ENCODE data around the gene STRC. TPM values are rescaled to one million over a fixed set of nuclear protein-coding genes. Genes with fewer than 3 reads are reported as not detected.
"Not testable (repeated sequence)": the region's sequence is repeated elsewhere in the genome, so short reads cannot be mapped to it uniquely, and the experiment has no call there.

STRC gene
- total RNA-seq (1 to 10 TPM in 1 of 7 donors, under 1 TPM in 6; 0.37 to 1.2 (median 0.79) TPM), polyA plus RNA-seq (1 to 10 TPM in 1 of 3 donors, under 1 TPM in 2; 0.41 to 1.9 (median 0.90) TPM)
- long read RNA-seq, donor 1, result 0 reads
- long read RNA-seq, donor 2, result 0 reads

DNA sequence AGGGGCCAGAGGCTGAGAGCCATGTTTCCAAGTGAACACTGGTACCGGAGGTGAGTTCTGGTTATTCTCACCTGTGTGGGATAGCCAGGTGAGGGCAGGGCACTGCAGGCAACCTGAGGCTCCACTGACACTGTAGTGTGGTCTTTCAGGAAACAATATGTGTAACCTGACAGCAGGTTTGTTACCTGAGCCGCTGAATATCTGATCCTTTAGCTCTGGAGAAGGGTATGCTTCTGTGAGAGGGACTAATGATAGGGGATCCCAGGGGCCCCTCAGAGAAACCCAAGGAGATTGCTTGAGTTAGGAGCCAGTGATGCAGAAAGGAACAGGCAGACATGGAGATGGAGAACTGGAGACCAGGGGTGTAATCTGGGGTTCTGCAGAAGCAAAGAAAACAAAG is at the start of gene STRC:
TSS of gene STRC (minus strand) at position 101 of the 400 bp plus-strand sequence. CDS start at position 23, 78 bp downstream.
- H3K36me3 ChIP-seq; intact Hi-C loops (cut with DNase I; ENCODE audit: low total_unique reads); H3K4me3 ChIP-seq; H3K27ac ChIP-seq; H3K4me1 ChIP-seq; DNase-seq; H3K9me3 ChIP-seq: not testable (repeated sequence)
- no CpG with 5 or more reads among the region's 2 CpGs for WGBS, 5 donors
- H3K27me3 ChIP-seq (replicated peaks in 1 of 7), result peaks cover 0 to 21% (median 0%) of the 10 kb centered on the region in 7 donors

DNA sequence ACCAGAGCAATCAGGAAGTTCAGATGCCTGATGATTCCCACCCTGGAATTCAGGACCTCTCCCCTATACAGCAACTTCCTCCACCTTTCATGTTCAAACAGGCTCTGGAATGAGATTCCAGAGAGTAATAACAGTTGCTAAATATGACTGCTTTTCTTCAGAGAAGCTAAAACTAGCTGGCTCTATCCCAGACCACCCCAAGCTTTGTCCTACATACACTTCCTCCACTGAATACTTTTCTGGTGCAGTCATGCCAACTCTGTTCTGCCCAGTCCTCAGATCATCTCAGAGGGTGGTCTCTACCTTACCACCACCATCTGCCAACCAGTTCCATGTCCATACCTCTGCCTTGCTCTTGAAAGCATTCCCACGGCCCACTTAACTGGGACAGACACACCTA is 47.6 kb upstream of the STRC start:
- H3K4me3 ChIP-seq, result not testable (repeated sequence)

DNA sequence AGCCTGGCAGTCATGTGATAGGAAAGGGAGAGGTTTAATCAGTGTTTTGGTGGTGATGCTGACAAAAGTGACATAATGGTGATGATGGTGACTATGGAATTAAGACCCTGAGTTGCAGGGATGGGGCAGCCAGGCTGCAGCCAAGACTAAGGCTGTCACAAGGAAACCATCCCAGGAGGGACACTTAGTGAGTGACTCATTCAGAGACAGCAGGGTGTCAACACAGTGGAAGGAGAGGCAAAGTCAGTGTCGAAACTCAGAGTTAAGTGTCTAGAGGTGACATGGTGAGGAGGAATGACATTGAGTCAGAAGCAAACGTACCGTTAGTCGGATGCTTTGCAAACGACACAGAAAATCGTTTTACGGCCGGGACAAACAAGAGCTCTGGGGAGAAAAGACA is 44.7 kb upstream of the STRC start:
- H3K27ac ChIP-seq; DNase-seq; H3K4me3 ChIP-seq; H3K4me1 ChIP-seq; H3K27me3 ChIP-seq (replicated peaks in 1 of 7); H3K36me3 ChIP-seq; H3K9me3 ChIP-seq; intact Hi-C loops (cut with DNase I; ENCODE audit: low total_unique reads): not testable (repeated sequence)
- no CpG with 5 or more reads among the region's 8 CpGs for WGBS, 5 donors

More for the DNA sequence above, 47.6 kb upstream of the STRC start:
- DNase-seq; H3K27me3 ChIP-seq (replicated peaks in 1 of 7); H3K36me3 ChIP-seq; H3K4me1 ChIP-seq; intact Hi-C loops (cut with DNase I; ENCODE audit: low total_unique reads); H3K9me3 ChIP-seq; H3K27ac ChIP-seq: not testable (repeated sequence)
- 100% methylated on average over 1 of the region's 1 CpG; no CpG with 5 or more reads in 4 of the 5 donors for WGBS, 5 donors

DNA sequence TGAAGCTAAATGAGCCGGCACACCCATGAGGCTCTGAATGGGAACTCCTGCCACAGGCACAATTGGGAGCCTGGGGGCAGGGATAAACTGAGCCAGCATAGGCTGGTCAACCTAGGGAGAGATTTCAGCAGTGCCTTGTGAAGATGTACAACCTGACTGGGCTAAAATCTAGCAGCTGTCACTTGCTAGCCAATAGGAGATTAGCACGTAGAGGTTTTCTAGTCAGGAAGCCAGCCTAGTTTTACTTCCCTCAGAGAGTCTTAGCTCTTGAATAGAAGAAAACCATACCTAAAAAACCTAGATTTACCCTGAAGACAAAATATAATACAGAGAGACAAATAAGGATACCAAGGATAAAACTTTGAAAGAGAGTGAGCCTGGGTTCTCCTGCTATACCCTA is 43.7 kb upstream of the STRC start:
- H3K36me3 ChIP-seq; H3K4me3 ChIP-seq; intact Hi-C loops (cut with DNase I; ENCODE audit: low total_unique reads); H3K27me3 ChIP-seq (replicated peaks in 1 of 7); H3K27ac ChIP-seq; H3K9me3 ChIP-seq; DNase-seq; H3K4me1 ChIP-seq: not testable (repeated sequence)
- WGBS, 5 donors, result 91 to 100% (median 93%) methylated on average over 1 of the region's 2 CpGs; no CpG with 5 or more reads in 2 of the 5 donors

DNA sequence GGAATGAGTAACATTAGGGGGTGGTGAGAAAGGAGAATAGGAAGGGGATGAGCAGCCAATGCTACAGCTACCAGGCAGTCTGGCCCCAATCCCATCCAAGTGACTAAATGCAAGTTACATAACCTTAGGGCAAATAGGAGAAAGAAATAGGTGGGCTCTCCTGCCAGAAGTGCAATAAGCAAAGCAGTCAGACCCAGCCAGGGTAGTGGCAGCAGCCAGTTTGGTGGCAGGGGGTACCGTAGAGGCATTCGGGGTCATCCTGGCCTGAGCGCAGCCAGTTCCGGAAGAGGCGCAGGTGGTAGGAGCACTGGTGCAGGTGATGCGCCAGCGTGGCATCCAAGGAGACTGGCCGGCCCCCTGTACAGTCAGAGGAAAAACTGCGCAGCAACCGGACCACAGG is 41.1 kb upstream of the STRC start:
- H3K4me1 ChIP-seq; H3K9me3 ChIP-seq; DNase-seq; H3K4me3 ChIP-seq; H3K36me3 ChIP-seq; intact Hi-C loops (cut with DNase I; ENCODE audit: low total_unique reads); H3K27ac ChIP-seq; H3K27me3 ChIP-seq (replicated peaks in 1 of 7): not testable (repeated sequence)
- WGBS, 5 donors, result 91 to 100% (median 100%) methylated on average over 2 to 6 of the region's 10 CpGs; no CpG with 5 or more reads in 2 of the 5 donors

DNA sequence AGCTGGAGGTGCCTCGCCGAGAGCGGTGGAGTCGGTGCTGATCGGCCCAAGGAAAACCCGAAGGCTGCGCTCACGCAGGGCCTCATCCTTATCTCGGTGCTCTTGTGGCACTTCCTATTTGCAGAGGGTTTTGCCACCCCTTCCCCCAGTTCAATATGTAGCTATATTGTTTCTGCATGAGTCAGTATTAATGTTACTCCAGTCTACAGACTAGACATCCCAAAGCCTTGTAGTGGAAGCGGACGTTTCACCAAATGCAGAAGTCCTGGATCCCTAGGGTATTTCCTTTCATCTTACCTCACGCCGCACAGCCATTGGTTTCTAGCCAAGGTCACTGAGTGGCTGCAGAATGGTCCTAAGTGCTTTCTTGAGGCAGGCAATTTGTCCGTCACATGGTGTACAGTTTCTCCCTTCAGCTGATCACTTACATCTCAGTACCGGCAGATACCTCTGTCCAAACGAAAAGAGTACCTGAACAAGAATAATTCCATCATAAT is 30.9 kb upstream of the STRC start:
- DNase-seq, result not testable (repeated sequence)

DNA sequence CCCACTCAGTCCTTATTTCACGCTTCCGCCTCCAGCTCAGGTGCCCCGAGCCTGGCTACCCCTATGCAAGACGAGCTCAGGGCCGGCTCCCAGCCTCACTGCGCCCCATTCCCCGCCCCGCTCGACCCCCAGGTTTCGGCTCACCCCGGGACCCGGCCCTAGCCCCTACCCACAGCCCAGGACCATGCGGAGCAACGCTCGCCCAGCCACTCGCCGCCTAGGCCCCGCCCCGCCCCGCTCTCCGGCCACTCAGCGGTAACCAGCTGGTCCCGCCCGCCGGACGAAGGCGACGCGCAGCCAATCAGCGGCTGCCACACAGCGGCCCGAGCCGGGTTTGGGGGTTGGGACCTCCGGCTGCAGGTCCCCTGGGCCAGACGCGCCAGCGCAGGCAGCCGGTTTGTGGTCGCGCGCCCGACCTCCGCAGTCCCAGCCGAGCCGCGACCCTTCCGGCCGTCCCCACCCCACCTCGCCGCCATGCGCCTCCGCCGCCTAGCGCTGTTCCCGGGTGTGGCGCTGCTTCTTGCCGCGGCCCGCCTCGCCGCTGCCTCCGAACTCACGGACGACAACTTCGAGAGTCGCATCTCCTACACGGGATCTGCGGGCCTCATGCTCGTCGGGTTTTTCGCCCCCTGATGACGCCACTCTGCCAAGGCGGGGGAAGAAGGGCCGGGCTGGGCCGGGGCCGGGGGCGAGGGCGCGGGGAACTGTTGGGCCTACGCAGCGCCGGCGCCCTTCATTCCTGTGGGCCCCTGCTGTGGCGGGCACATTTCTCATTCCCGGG is 30.2 kb upstream of the STRC start, which contains the start of gene CATSPER2:
TSS of gene CATSPER2 (minus strand) at position 196 of the 781 bp plus-strand sequence. CDS start 783 bp downstream, outside the sequence.
- no peak for DNase-seq
- no peak within 1 kb of the TSS for H3K4me3 ChIP-seq
- H3K36me3 ChIP-seq, result peaks cover 0 to 43% (median 9%) of the 10 kb centered on the region in 6 donors
- H3K27me3 ChIP-seq (replicated peaks in 1 of 7), result no peaks in the 10 kb centered on the region
- no peak within 1 kb of the TSS for H3K27ac ChIP-seq
- TF ChIP-seq POLR2A (IDR thresholded peaks at IDR 0.05), result no peak
- no peak for TF ChIP-seq POLR2AphosphoS5 (IDR thresholded peaks at IDR 0.05)
- TF ChIP-seq, protein P1, sequence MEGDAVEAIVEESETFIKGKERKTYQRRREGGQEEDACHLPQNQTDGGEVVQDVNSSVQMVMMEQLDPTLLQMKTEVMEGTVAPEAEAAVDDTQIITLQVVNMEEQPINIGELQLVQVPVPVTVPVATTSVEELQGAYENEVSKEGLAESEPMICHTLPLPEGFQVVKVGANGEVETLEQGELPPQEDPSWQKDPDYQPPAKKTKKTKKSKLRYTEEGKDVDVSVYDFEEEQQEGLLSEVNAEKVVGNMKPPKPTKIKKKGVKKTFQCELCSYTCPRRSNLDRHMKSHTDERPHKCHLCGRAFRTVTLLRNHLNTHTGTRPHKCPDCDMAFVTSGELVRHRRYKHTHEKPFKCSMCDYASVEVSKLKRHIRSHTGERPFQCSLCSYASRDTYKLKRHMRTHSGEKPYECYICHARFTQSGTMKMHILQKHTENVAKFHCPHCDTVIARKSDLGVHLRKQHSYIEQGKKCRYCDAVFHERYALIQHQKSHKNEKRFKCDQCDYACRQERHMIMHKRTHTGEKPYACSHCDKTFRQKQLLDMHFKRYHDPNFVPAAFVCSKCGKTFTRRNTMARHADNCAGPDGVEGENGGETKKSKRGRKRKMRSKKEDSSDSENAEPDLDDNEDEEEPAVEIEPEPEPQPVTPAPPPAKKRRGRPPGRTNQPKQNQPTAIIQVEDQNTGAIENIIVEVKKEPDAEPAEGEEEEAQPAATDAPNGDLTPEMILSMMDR (IDR thresholded peaks at IDR 0.05 in 8 of 11, conservative IDR thresholded peaks at IDR 0.05 in 3 of 11), result no peak
- WGBS, 5 donors, result 87 to 94% (median 93%) methylated on average over 63 to 85 of the region's 85 CpGs
- no peaks in the 10 kb centered on the region for H3K4me1 ChIP-seq
- no peaks in the 10 kb centered on the region for H3K9me3 ChIP-seq
- intact Hi-C loops (cut with DNase I; ENCODE audit: low total_unique reads), result no loop called here

More for the DNA sequence above, 30.9 kb upstream of the STRC start:
- H3K27me3 ChIP-seq (replicated peaks in 1 of 7); H3K9me3 ChIP-seq; H3K4me1 ChIP-seq; H3K27ac ChIP-seq; intact Hi-C loops (cut with DNase I; ENCODE audit: low total_unique reads); H3K4me3 ChIP-seq: not testable (repeated sequence)
- H3K36me3 ChIP-seq, result peaks cover 0 to 43% (median 9%) of the 10 kb centered on the region in 6 donors
- 94 to 99% (median 95%) methylated on average over 15 to 16 of the region's 16 CpGs for WGBS, 5 donors

DNA sequence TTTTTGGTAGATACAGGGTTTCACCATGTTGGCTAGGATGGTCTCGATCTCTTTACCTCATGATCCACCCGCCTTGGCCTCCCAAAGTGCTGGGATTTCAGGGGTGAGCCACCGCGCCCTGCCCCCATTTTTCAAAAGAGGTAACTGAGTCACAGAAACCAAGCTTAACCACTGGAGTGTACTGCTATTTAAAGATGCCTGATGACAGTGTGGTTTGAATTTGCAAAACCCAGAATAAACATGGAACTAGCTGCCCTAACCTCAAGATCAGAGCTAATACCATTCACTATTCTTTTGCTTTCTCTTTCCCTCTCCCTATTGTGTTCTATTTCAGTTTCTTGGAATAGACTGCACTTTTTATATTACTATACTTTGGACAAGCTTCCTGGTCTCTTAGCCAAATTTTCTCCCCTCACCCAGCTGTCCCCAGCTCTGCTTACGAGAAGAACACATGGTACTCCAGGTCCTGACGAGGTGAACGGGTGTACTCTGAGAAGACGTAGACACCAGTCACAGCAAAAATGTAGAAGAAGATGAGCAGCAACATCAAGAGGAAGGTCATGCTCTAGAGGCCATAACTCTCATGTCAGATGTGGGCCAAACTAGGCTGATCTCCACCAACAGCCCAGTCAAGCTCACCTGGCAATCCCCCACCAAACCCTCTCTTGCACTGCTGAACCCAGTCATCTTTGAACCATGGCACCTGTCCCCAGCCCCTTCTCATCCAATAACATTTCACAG is 20.0 kb upstream of the STRC start:
- H3K4me1 ChIP-seq; DNase-seq; intact Hi-C loops (cut with DNase I; ENCODE audit: low total_unique reads); H3K9me3 ChIP-seq; H3K4me3 ChIP-seq; H3K36me3 ChIP-seq; H3K27me3 ChIP-seq (replicated peaks in 1 of 7): not testable (repeated sequence)
- H3K27ac ChIP-seq, result peak overlapping the region in 1 of 8 donors; percentile 28
- 82 to 93% (median 89%) methylated on average over 8 of the region's 8 CpGs for WGBS, 5 donors

DNA sequence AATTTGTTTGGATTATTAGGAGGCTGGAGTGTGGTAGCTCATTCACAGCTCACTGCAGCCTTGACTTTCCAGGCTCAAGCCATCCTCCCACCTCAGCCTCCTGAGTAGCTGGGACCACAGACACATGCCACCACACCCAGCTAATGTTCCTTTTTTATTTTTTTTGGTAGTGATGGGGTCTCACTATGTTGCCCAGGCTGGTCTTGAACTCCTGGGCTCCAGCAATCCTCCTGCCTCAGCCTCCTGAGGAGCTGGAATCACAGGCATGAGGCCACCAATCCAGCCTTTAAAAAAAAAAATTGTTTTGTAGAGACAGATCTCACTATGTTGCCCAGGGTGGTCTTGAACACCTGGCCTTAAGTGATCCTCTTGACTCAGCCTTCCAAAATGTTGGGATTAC is 8.3 kb upstream of the STRC start:
- DNase-seq; H3K4me3 ChIP-seq; H3K9me3 ChIP-seq; intact Hi-C loops (cut with DNase I; ENCODE audit: low total_unique reads); H3K27ac ChIP-seq; H3K36me3 ChIP-seq; H3K4me1 ChIP-seq: not testable (repeated sequence)
- H3K27me3 ChIP-seq (replicated peaks in 1 of 7), result peaks cover 0 to 14% (median 0%) of the 10 kb centered on the region in 7 donors

Measured in spleen (tissue), 13 donors.